HCT116 (cell line): ENCODE data around the gene SLC6A18. TPM values are rescaled to one million over a fixed set of nuclear protein-coding genes. Genes with fewer than 3 reads are reported as not detected.

Source experiments
- ATAC-seq: fragments of 200-7000 bp; cut with Tn5 transposase; 2 replicates; pipeline ENCODE4 v1.9.1; 2020; ENCODE audit warnings: mild to moderate bottlenecking, moderate library complexity
- BruUV-seq: library from RNA; stranded (reverse); fragments of 400-500 nt; replicated peaks from 2 replicates; lab custom pipeline; 2021; lab: Mats Ljungman, UMichigan
- CTCF ChIA-PET: fragments of 300-600 bp; sonication (Branson Sonifier 250); formaldehyde crosslinking; loops from one replicate; lab custom pipeline; 2021; ENCODE audit warnings: antibody characterized with exemption; lab: Charles Lee
- POLR2A ChIA-PET: fragments of 300-600, 350-600 bp; sonication (Branson Sonifier 250); formaldehyde crosslinking; loops from one replicate; lab custom pipeline; 2021; ENCODE audit warnings: antibody characterized with exemption; lab: Charles Lee
- RAD21 ChIA-PET, 2 experiments: fragments of 300-600 bp; sonication (Branson Sonifier 250); formaldehyde crosslinking; loops; one replicate each; lab custom pipeline; 2023; ENCODE audit warnings: low total read pairs in 2 of 2; ENCODE audit not compliant: uncharacterized antibody in 2 of 2, unreplicated experiment in 2 of 2, low non-redundant PET in 1 of 2; lab: Charles Lee
- DNase-seq: peaks from one replicate; pipeline ENCODE4 v3.0.0-alpha.2; 2010; ENCODE audit warnings: low read depth, low spot score
- H2AFZ ChIP-seq: fragments of 200-600 bp; shearing (Covaris generic), sonication (generic); 2 replicates; pipeline ENCODE4 v1.6.1; 2017; ENCODE audit warnings: low read depth, mixed run types, mixed read lengths, antibody characterized with exemption, low read length; ENCODE audit not compliant: poor library complexity, severe bottlenecking
- H3K27ac ChIP-seq: 2 replicates; pipeline ENCODE4 v1.5.1; 2012; ENCODE audit warnings: low read depth, low read length
- H3K27me3 ChIP-seq: fragments of 200-600 bp; sonication (generic); 2 replicates; pipeline ENCODE4 v1.6.1; 2016; ENCODE audit warnings: mixed run types, low read length, mixed read lengths; ENCODE audit not compliant: insufficient read depth
- H3K36me3 ChIP-seq, 2 experiments: fragments of 200-500 bp in 1 of 2; fragments of 200-600 bp in 1 of 2; sonication (Bioruptor generic) in 1 of 2; sonication (generic) in 1 of 2; 2 replicates each; pipeline versions ENCODE4 v1.5.1 to v1.6.1; 2014 to 2016; ENCODE audit warnings: low read length in 2 of 2, inconsistent platforms in 1 of 2, mixed read lengths in 1 of 2, mixed run types in 1 of 2; ENCODE audit not compliant: insufficient read depth in 2 of 2, control insufficient read depth in 1 of 2
- H3K4me1 ChIP-seq, 2 experiments: fragments of 200-600 bp in 1 of 2; sonication (generic) in 1 of 2; 2 replicates each; pipeline versions ENCODE4 v1.5.1 to v1.6.1; 2012 to 2017; ENCODE audit warnings: low read length in 2 of 2, inconsistent platforms in 1 of 2, mild to moderate bottlenecking in 1 of 2, mixed read lengths in 1 of 2, mixed run types in 1 of 2, moderate library complexity in 1 of 2; ENCODE audit not compliant: insufficient read depth in 2 of 2, control insufficient read depth in 1 of 2
- H3K4me2 ChIP-seq: fragments of 200-600 bp; sonication (generic); 2 replicates; pipeline ENCODE4 v1.6.1; 2017; ENCODE audit warnings: mixed run types, low read length, mixed read lengths
- H3K4me3 ChIP-seq, 2 experiments: fragments of 200-600 bp in 1 of 2; sonication (generic) in 1 of 2; replicated peaks in 1 of 2; 2 replicates each; pipeline ENCODE4 v1.5.1; 2011 to 2016; ENCODE audit warnings: low read length in 2 of 2, control low read depth in 1 of 2, low read depth in 1 of 2, mild to moderate bottlenecking in 1 of 2, mixed read lengths in 1 of 2, mixed run types in 1 of 2
- H3K79me2 ChIP-seq: fragments of 200-600 bp; sonication (generic); 2 replicates; pipeline ENCODE4 v1.6.1; 2017; ENCODE audit warnings: mild to moderate bottlenecking, mixed run types, low read length, moderate library complexity, mixed read lengths; ENCODE audit not compliant: insufficient read depth
- H3K9ac ChIP-seq: fragments of 200-600 bp; sonication (generic); 2 replicates; pipeline ENCODE4 v1.6.1; 2016; ENCODE audit warnings: low read length, mixed read lengths
- H3K9me2 ChIP-seq: fragments of 200-600 bp; sonication (generic), shearing (Covaris generic); 2 replicates; pipeline ENCODE4 v1.6.1; 2017; ENCODE audit warnings: mixed run types, mild to moderate bottlenecking, moderate library complexity; ENCODE audit not compliant: insufficient read depth
- H3K9me3 ChIP-seq, 2 experiments: fragments of 200-500 bp in 1 of 2; fragments of 200-600 bp in 1 of 2; sonication (Bioruptor generic) in 1 of 2; sonication (generic) in 1 of 2; 2 replicates each; pipeline ENCODE4 v1.6.1; 2014 to 2017; ENCODE audit warnings: low read length in 2 of 2, mixed read lengths in 2 of 2, inconsistent platforms in 1 of 2, low read depth in 1 of 2, mild to moderate bottlenecking in 1 of 2, mixed run types in 1 of 2, moderate library complexity in 1 of 2; ENCODE audit not compliant: control insufficient read depth in 1 of 2, insufficient read depth in 1 of 2
- H4K20me1 ChIP-seq: fragments of 200-600 bp; sonication (generic), shearing (Covaris generic); 2 replicates; pipeline ENCODE4 v1.6.1; 2017; ENCODE audit warnings: mixed run types, mild to moderate bottlenecking, moderate library complexity; ENCODE audit not compliant: insufficient read depth
- CBX3 ChIP-seq: IDR thresholded peaks from 2 replicates; pipeline ENCODE4 v1.6.1; 2012; ENCODE audit warnings: low read depth
- EZH2phosphoT487 ChIP-seq: fragments of 200-600 bp; IDR thresholded peaks from 2 replicates; pipeline ENCODE4 v1.6.1; 2018; ENCODE audit warnings: antibody characterized with exemption, borderline replicate concordance
- POLR2AphosphoS5 ChIP-seq: IDR thresholded peaks from 2 replicates; pipeline ENCODE4 v1.6.1; 2011; ENCODE audit warnings: mild to moderate bottlenecking, low read depth, low read length, moderate library complexity
- RAD21 ChIP-seq: IDR thresholded peaks from 2 replicates; pipeline ENCODE4 v1.6.1; 2012; ENCODE audit warnings: low read depth, mild to moderate bottlenecking
- ZNF274 ChIP-seq: fragments of 200-500 bp; sonication (Bioruptor generic); IDR thresholded peaks from 2 replicates; pipeline ENCODE4 v1.6.1; 2014; ENCODE audit warnings: mild to moderate bottlenecking, low read depth, low read length, inconsistent platforms
- intact Hi-C: fragments of 100-400 bp; cut with micrococcal nuclease; formaldehyde crosslinking; loops from 2 replicates; pipeline ENCODE4 v1.10.0; 2022
- total RNA-seq: library from RNA; stranded (reverse); gene quantifications from one replicate; pipeline ENCODE4 v1.2.1, GENCODE V29; 2021; ENCODE audit not compliant: unreplicated experiment

Gene SLC6A18
- total RNA-seq, 1 experiment from 2014 or later: not detected

DNA sequence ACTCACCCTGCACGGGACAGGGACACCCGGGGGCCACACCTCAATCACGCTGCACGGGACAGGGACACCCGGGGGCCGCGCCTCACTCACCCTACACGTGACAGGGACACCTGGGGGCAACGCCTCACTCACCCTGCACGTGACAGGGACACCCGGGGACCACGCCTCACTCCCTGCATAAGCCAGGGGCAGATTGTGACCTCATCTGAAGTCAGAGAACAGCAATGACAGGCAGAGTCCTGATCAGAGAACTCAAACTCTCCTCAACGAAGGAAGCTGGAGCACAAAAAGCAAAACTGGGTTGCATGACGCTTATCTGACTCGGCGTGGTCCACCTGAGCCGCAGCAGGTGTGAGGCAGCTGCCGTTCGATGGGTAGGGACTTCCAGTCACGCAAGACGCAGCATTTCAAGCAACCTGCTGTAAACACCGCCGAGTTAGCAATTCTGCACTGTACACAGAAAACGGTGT lies 66.5 kb downstream of the SLC6A18 start:
- TF ChIP-seq CBX3 (no peak), POLR2AphosphoS5 (no peak), ZNF274 (no peak)
- H3K27me3 ChIP-seq: no peaks in the 10 kb centered on the region
- no peak overlapping the region for H3K27ac ChIP-seq
- intact Hi-C loops: no loop called here
- H3K9me2 ChIP-seq: no peaks in the 10 kb centered on the region
- H4K20me1 ChIP-seq: no peaks in the 10 kb centered on the region
- no TSS peak for BruUV-seq
- H3K4me2 ChIP-seq: no peak overlapping the region
- H3K36me3 ChIP-seq: no peaks in the 10 kb centered on the region
- H3K4me1 ChIP-seq: peaks cover 0 to 9% of the 10 kb centered on the region in 2 experiments; a peak in 1 of 4 replicates
- POLR2A ChIA-PET: no interaction called here
- no peak for ATAC-seq
- H2AFZ ChIP-seq: no peak overlapping the region
- H3K9ac ChIP-seq: no peak overlapping the region
- no peaks in the 10 kb centered on the region for H3K9me3 ChIP-seq
- RAD21 ChIA-PET: no interaction called here
- CTCF ChIA-PET: no interaction called here
- H3K4me3 ChIP-seq: no peak overlapping the region
- DNase-seq: no peak
- no peaks in the 10 kb centered on the region for H3K79me2 ChIP-seq

- no peaks in the 10 kb centered on the region for H3K36me3 ChIP-seq
- RAD21 ChIA-PET: no interaction called here
- peak; percentile 17; the same call in 1 of the 2 replicates for TF ChIP-seq RAD21
- TF ChIP-seq EZH2phosphoT487: no peak
- TF ChIP-seq, all 23 proteins: peak for 1
- Histone ChIP-seq H3K27me3 (no peaks in the 10 kb centered on the region), H3K27ac (no peak overlapping the region), H2AFZ (no peak overlapping the region), H3K9me3 (no peaks in the 10 kb centered on the region), H3K9me2 (no peaks in the 10 kb centered on the region), H3K4me3 (no peak overlapping the region), H4K20me1 (no peaks in the 10 kb centered on the region), H3K9ac (no peak overlapping the region), H3K4me2 (no peak overlapping the region), H3K79me2 (no peaks in the 10 kb centered on the region), H3K4me1 (peaks cover 0 to 9% of the 10 kb centered on the region in 2 experiments; a peak in 1 of 4 replicates)
- BruUV-seq: no TSS peak
- CTCF ChIA-PET: no interaction called here
- POLR2A ChIA-PET: no interaction called here
- ATAC-seq (no peak), DNase-seq (no peak)
- intact Hi-C loops: no loop called here
These were observed 67.0 kb downstream of the SLC6A18 start for GRCh38 chr5:1292139-1292538.
